GM21529 (cell line): ENCODE data around the gene PPP1R16B.

Experiments
- ATAC-seq: cut with Tn5 transposase; IDR thresholded peaks from one replicate; pipeline ENCODE4 v1.9.1; 2021; ENCODE audit not compliant: unreplicated experiment

Gene PPP1R16B

GRCh38 chr20:38893565-38894090 is 88.1 kb downstream of the PPP1R16B start:
- peak; percentile 44 for ATAC-seq

DNA sequence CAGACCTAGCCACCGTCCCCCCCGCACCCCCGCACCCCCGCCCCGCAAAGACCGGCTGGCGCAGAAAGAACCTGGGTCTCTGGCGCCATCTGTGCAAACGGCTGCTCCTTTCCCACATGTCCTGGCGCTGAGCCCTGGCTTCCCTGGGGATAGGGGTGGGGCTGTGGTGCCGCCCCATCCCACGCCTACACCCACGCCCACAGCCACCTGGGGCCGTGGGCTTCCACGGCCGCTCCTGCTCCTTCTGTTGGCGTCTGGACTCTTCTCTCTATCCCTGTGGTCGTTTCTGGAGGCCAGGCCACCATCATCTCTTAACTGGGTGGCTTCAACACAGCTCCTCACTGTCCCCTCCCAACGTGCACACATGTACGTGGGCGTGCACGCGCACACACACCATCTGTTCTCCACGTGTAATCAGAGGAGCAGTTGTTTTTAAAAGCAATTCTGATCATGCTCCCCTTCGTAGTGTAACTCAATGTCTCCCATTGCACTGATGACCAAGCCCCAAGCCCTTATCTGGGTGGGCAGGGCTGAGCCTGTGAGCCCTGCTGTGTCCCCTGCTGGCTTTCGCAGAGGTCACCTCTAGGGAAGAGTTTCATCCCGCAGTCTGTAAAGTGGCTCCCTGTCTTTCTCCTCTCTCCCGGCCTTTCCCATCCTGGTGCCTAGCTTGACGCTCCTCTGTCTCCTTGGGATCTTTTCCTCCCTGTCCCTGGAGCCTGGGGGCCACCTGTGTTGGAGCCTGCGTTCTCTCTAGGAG is 88.8 kb downstream of the PPP1R16B start:
- ATAC-seq: no peak

- ATAC-seq: no peak
These were observed 89.8 kb downstream of the PPP1R16B start for GRCh38 chr20:38895098-38895949.

DNA sequence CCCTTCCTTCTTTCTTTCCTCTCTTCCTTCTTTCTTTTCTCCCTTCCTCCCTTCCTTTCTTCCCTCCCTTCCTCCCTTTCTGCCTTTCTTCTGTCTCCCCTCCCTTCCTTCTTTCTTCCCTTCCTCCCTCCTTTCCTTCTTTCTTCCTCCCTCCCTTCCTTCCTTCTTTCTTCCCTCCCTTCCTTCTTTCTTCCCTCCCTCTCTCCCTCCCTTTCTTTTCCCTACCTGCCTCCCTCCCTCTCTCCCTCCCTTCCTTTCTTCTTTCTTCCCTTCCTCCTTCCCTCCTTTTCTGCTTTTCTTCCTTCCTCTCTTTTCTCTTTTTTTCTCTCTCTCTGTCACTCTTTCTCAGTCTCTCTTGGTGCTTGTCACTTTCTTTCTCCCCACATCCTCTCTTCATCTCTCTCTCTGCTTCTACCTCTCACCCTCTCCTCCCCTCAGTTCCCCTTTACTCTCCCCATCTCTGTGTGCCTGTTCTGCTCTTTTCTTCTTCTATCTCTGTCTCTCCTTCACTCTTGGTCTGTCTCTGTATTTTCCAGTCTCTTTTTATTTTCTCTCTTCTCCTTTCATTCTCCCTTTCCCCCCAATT is 90.6 kb downstream of the PPP1R16B start:
- no peak for ATAC-seq

GRCh38 chr20:38897267-38897666 is 91.8 kb downstream of the PPP1R16B start:
- no peak for ATAC-seq

- no peak for ATAC-seq
These were observed 95.1 kb downstream of the PPP1R16B start for GRCh38 chr20:38900606-38901005.

GRCh38 chr20:38902601-38903000 is 97.1 kb downstream of the PPP1R16B start:
- no peak for ATAC-seq

DNA sequence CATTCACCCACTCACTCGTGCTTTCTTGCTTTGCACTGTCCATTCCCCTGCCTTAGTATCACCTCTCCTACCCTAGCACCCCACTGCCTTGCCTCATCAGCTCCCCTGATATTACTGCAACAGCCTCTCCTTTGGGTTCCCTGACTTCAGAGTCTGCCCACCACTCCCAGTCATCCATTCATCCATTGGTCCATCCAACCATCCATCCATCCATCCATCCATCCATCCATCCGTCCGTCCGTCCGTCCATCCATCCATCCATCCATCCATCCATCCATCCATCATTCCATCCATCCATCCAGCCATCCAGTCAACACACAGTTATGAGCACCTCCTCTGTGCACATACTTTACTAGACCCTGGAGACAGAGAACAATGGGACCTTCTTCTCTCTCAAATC is 97.8 kb downstream of the PPP1R16B start:
- ATAC-seq: no peak

DNA sequence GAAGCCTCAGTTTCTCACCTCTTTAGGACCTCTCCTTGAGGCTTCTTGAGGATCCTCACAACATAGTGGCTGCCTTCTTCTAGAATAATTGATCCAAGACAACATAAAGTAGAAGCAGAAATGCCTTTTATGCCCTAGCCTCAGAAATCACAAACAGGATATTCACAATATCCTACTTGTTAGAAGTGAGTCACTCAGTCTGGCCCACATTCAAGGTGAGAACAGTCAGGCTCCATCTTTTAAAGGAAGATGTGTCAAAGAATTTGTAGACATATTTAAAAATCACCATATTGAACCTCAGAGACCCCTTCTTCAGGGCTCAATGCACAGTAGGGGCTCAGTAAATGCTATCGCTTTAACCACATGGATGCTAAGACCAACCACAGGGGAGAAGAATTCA is 99.9 kb downstream of the PPP1R16B start:
- ATAC-seq: no peak

DNA sequence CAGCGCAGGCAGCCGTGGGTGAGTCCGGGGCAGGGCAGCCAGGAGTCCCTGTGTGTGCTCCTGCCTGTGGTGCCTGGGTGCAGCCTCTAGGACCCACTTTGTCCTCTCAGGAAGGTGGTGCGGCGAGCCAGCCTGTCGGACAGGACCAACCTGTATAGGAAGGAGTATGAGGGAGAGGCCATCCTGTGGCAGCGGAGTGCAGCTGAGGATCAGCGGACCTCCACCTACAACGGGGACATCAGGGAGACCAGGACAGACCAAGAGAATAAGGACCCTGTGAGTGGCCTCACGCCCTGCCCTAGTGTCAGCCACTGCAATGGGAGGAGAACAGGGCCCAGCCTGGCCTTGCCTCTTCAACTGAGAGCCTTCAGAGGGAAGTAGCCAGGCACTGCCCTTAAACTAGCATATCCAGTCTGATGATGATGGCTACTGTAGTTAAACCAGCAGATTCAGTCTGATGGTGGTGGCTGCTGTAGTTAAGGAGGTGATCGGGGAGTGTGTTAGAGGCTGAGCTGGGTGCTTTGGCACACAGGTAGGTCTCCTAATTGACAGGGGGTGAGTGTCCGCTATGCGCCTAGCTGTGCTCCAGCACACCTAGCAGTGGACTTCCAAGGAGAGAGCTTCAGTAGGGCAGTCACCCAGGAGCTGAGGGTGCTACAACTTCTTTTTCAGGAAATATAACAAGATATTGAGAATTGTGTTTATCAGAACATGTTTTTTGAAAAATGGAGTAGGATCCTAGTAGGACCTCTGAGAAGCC is 102.6 kb downstream of the PPP1R16B start:
- ATAC-seq: no peak

- no peak for ATAC-seq
These were observed 109.9 kb downstream of the PPP1R16B start for GRCh38 chr20:38915355-38915754.

DNA sequence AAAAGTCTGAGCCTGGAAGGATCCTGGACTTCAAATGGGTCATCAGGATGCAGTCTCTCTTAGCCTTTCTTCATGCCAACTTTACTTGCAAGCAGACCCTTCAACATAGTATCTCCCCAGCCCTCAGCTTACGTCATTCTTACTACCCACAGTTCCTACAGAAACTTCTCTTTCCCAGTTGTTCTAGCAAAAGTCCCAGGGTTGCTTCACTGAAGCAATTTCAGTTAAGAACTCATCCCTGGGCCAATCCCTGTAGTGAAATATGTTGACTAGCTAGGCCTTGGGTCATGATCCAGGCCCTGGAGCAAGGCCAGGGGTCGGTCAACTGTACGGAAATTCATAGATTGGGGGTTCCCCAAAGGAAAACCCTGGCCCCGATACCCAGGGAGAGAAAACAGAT is 112.2 kb downstream of the PPP1R16B start:
- no peak for ATAC-seq

DNA sequence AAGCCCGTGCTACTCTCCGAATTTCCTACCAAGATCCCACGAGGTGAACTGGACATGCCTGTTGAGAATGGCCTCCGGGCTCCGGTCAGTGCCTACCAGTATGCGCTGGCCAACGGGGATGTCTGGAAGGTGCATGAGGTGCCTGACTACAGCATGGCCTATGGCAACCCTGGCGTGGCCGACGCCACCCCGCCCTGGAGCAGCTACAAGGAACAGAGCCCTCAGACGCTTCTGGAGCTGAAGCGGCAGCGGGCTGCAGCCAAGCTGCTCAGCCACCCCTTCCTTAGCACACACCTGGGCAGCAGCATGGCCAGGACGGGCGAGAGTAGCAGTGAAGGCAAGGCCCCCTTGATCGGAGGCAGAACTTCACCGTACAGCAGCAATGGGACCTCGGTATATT is 112.7 kb downstream of the PPP1R16B start:
- ATAC-seq: no peak

GRCh38 chr20:38919683-38920082 is 114.2 kb downstream of the PPP1R16B start:
- no peak for ATAC-seq

GRCh38 chr20:38920411-38920810 is 114.9 kb downstream of the PPP1R16B start:
- no peak for ATAC-seq

- ATAC-seq: no peak
These were observed 115.4 kb downstream of the PPP1R16B start for GRCh38 chr20:38920851-38921250.

DNA sequence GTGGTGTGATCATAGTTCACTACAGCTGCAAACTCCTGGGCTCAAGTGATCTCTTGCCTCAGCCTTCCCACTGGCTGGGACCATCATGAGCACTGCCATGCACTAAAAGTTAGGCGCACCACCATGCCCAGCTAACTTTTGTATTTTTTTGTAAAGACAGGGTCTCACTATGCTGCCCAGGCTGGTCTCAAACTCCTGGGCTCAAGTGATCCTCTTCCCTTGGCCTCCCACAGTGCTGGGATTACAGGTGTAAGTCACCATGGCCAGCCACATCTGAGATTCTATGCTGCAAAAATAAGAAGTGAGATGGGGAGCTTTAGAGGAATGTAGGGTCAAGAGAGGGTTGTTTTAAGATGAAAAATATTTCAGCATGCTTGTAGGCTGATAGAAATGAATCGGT is 119.2 kb downstream of the PPP1R16B start:
- no peak for ATAC-seq

DNA sequence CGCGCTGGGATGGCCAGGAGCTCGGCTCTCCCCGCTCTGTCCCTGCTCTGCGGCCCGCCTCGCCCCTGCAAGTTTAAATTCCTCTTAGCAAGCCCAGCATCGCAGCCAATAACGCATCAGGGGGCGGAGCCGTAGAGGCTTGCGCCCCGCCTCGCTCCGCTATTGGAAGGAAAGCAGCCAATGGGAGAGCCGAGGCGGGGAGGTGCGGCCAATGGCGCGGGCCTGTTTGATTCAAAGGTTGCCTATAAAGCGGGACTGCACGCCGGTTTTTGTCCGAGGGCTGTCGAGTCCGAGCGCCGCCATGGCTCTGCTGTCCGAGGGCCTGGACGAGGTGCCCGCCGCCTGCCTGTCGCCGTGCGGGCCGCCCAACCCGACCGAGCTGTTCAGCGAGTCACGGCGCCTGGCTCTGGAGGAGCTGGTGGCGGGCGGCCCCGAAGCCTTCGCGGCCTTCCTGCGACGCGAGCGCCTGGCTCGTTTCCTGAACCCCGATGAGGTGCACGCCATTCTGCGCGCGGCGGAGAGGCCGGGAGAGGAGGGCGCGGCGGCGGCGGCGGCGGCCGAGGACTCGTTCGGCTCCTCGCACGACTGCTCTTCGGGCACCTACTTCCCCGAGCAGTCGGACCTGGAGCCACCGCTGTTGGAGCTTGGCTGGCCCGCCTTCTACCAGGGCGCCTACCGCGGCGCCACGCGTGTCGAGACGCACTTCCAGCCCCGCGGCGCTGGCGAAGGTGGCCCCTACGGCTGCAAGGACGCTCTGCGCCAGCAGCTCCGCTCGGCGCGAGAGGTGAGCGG is 120.8 kb downstream of the PPP1R16B start, which contains the start of gene FAM83D:
Gene FAM83D, plus strand, starts transcription at position 276 of the 792 bp plus-strand sequence. Its CDS starts 26 bp downstream, at position 302.
- peak; percentile 92 for ATAC-seq

GRCh38 chr20:38926934-38927616 is 121.6 kb downstream of the PPP1R16B start:
- peak; percentile 6 for ATAC-seq
